ENCODE data around the gene COPS6.

Gene COPS6

DNA sequence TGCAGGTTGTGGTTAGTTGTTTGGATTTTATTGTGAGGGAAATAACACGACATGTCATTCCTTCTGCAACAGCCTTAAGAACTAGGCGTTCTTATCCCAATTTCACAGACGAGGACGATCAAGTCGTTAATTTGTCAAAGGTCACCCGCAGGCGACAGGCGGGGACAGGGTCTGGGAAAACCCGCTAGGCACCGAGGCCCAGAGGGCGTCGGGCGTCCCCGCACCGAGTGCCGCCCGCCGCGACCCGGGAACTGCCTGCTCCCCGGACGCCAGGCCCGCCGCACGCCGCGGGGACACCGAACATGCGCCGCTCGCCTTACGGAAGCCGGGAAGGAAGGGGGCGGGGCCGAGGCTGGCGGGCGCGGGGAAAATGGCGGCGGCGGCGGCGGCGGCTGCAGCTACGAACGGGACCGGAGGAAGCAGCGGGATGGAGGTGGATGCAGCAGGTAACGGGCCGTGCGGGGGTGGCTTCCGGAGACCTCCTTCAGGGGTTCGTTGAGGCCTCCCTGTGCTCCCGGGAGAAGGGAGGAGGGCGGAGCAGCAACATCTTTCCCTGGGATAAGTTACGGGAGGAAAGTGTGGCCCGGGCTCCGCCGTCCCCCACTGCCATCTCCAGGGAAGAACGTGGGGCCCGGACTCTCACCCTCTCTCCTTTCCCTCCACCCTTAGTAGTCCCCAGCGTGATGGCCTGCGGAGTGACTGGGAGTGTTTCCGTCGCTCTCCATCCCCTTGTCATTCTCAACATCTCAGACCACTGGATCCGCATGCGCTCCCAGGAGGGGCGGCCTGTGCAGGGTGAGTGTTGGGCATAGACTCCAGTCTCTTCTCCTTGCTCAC is at the start of gene COPS6:
Gene COPS6, plus strand, starts transcription at position 349 of the 837 bp plus-strand sequence. Its CDS starts 22 bp downstream, at position 371.
- in situ Hi-C loops (cut with MboI; ENCODE audit: low sequenced_read_pairs), result no loop called here

GRCh38 chr7:100040575-100040974 is 48.2 kb upstream of the COPS6 start:
- in situ Hi-C loops (cut with MboI; ENCODE audit: low sequenced_read_pairs), result no loop called here

DNA sequence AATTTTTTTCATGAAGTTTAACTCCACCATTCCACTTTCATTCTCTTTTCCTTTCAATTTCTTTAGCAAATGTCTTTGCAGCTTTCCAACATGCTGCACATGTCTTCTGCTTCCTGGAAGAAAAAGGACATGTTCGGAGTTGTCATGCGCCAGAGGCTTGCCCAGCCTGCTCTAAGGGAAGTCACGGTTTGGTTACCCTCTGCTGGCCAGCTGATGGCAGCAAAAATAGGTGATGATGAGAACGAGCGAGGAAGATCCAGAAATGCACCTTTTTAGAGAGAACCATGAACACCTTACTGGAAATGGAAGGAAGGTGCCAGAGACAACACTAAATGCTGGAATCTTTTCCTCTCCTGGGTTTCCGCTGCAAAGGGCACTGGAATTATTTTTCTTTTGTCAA is 44.1 kb upstream of the COPS6 start:
- in situ Hi-C loops (cut with MboI; ENCODE audit: low sequenced_read_pairs), result no loop called here

DNA sequence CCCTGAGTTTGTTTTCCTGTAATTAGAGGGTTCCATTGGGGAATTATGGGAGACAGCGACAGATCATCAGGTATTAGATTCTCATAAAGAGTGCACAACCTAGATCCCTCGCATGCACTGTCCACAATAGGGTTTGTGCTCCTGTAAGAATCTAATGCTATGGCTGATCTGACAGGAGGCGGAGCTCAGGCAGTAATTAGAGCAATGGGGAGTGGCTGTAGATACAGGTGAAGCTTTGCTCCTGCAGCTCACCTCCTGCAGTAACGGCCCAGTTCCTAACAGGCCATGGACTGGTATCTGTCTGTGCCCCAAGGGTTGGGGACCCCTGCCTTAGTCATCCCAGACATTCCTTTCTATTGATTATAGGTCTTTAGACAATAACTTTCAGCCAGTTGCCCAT is 40.1 kb upstream of the COPS6 start:
- in situ Hi-C loops (cut with MboI; ENCODE audit: low sequenced_read_pairs), result no loop called here

DNA sequence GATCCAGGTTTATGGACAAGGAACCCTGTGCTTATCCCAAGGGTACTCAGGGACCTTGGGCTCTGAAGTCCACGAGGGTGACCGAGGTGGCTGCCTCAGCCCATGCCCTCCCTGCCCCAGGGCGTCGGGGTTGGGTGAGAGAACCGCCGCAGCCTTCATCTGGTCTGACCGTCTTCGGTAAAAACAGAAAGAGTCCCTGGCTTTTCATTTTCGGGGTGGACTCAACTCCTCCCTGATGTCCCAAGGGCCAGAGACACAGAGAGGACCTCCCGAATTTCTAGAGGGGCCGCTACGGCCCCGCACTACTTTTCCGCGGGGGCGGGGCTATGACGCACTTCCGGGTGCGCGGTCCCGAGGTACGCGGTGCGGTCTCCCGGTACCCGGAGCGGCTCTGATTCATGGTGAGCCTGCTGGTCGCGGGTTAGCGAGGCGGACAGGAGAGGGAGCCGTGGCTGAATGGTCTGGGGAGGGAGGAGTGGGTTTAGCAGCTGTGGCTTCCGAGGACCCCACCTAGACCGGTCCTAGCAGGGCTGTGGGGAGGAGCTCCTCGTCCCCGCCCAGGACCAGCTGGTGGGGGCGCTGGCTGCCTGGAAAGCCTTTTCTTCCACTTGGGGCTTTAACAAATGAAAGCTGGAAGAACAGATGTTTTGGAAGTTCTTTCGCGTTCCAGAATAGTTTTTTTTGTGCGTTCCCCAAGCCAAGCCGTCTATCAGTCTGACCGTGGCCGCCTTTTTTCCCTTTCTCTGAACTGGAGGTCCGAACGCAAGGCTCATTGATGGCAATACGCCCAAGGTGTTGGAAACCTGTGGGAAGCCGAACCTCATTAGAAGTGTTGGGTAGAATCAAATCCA is 39.1 kb upstream of the COPS6 start, which contains the start of gene ZSCAN21:
Gene ZSCAN21, plus strand, starts transcription at position 334 of the 851 bp plus-strand sequence. CDS start 7,233 bp downstream, outside the sequence.
- in situ Hi-C loops (cut with MboI; ENCODE audit: low sequenced_read_pairs), result no loop called here

DNA sequence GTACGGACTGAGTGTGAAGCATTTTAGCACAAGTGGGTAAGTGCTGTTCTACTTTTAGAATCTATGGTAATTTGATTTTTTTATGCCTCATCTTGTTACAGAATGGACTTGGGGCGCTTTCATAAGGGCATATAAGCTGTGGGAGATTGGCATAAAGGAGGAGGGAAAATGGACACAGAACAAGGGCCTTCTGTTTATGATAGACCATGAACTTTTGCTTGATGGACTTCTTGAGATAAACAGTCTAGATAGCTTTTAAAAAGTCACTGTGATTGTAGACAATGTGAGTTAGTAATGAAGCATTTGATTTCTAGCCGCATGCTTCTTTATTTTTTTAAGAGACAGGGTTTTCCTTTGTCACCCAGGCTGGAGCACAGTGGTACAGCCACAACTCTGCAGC is 37.2 kb upstream of the COPS6 start:
- in situ Hi-C loops (cut with MboI; ENCODE audit: low sequenced_read_pairs), result no loop called here

DNA sequence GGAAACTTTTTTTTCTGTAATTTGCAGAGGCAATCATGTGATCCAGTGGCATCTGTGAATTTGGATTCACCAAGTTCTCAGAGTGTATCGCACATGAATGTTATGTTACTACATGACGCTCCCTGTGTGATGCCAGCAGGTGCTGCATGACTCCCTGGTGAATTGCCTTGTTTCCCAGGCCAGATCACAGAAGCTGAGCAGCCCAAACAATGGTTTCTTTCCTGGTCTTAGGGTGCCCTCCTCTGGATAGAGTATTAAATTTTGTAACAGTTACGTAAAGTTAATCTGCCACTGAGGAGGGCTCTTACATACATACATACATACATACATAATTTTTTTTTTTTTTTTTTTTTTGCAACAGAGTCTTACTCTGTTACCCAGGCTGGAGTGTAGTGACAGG is 35.6 kb upstream of the COPS6 start:
- in situ Hi-C loops (cut with MboI; ENCODE audit: low sequenced_read_pairs), result no loop called here

- in situ Hi-C loops (cut with MboI; ENCODE audit: low sequenced_read_pairs), result no loop called here
Measured at GRCh38 chr7:100057006-100057405, 31.8 kb upstream of the COPS6 start.

GRCh38 chr7:100059251-100059739 is 29.5 kb upstream of the COPS6 start:
- in situ Hi-C loops (cut with MboI; ENCODE audit: low sequenced_read_pairs), result no loop called here

DNA sequence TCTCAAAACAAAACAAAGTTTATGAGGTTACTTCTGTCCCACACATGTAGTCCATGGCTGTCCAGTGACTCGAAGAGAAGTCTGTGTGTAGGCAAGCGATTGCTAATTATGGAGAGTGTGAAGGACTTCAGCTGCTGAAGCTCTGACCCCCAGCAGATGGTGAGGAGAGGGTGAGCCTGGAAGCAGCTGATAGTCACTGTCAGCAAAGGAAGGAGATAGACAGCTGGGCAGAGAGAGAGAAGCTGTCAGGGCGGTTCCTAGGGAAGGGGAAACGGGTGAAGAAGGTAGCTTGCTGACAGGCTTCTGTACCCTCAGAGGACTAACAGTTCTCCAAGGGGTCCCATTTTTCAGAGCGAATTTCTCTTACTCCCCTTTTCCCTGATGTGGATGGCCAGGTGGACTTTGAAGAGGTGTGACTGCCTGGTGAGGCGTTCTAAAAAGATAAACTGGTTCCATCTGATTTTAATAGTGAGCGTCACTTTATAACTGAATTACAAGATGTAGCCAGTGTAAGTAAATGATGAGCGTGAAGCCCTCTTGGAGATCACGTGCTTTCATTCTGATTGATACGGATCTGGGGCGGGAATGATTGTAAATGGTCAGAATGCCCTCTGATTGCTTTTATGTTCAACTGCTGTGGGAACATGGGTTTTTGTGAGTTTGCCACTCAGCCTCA is 27.1 kb upstream of the COPS6 start:
- in situ Hi-C loops (cut with MboI; ENCODE audit: low sequenced_read_pairs), result no loop called here

GRCh38 chr7:100063376-100063775 is 25.4 kb upstream of the COPS6 start:
- in situ Hi-C loops (cut with MboI; ENCODE audit: low sequenced_read_pairs), result no loop called here

- in situ Hi-C loops (cut with MboI; ENCODE audit: low sequenced_read_pairs), result no loop called here
Measured at GRCh38 chr7:100064162-100064561, 24.6 kb upstream of the COPS6 start.

DNA sequence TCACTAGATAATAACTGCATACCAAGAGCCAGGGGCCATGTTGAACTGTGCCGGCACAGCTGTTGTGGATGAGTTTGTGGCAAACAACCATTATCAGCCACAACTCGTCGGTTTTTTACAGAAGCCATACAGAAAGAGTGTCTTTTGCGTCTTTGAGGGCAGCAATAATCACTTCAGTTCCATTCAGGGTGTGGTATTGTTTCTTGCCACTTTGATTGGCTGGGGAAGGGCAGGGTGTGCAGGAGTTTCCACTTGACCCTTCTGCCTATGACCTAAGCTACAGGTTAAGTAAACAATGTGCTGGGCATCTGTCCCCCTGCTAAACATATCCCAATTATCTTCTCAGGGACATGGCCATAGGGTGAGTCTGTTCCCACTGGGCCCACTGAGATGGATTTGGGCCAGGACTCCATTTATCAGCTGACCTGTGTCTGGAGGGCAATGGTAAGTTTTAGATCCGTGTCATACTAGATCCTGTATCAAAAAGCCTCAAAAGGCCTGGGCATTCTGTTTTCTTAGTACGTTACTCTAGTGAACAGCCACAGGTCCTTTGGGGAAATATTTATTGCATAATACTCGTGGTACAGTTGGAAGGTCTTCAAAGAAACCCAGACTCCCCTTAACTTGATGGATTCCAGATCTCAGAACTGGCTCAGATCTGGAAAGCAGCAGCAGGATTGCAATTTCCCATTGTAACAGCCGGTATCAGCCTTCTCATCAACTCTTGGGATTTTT is 23.1 kb upstream of the COPS6 start:
- in situ Hi-C loops (cut with MboI; ENCODE audit: low sequenced_read_pairs), result no loop called here

GRCh38 chr7:100066953-100067352 is 21.8 kb upstream of the COPS6 start:
- in situ Hi-C loops (cut with MboI; ENCODE audit: low sequenced_read_pairs), result no loop called here

- in situ Hi-C loops (cut with MboI; ENCODE audit: low sequenced_read_pairs), result no loop called here
Measured at GRCh38 chr7:100069991-100070390, 18.8 kb upstream of the COPS6 start.

GRCh38 chr7:100071018-100071723 is 17.6 kb upstream of the COPS6 start:
- in situ Hi-C loops (cut with MboI; ENCODE audit: low sequenced_read_pairs), result no loop called here

- in situ Hi-C loops (cut with MboI; ENCODE audit: low sequenced_read_pairs), result no loop called here
Measured at GRCh38 chr7:100072462-100072861, 16.3 kb upstream of the COPS6 start.

DNA sequence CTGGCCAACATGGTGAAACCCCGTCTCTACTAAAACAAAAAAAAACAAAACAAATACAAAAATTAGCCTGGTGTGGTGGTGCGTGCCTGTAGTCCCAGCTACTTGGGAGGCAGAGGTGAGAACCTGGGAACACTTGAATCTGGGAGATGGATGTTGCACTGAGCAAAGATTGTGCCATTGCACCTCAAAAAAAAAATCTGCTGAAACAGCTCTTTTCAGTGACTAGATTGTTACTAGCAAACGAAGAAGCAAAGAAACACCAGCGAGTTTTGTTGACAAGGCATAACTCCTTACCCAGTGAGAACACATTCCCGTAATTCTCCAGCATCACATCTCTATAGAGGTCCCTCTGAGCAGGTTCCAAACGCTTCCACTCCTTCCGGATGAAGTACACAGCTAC is 13.9 kb upstream of the COPS6 start:
- in situ Hi-C loops (cut with MboI; ENCODE audit: low sequenced_read_pairs), result no loop called here

- in situ Hi-C loops (cut with MboI; ENCODE audit: low sequenced_read_pairs), result no loop called here
Measured at GRCh38 chr7:100075418-100075817, 13.4 kb upstream of the COPS6 start.

DNA sequence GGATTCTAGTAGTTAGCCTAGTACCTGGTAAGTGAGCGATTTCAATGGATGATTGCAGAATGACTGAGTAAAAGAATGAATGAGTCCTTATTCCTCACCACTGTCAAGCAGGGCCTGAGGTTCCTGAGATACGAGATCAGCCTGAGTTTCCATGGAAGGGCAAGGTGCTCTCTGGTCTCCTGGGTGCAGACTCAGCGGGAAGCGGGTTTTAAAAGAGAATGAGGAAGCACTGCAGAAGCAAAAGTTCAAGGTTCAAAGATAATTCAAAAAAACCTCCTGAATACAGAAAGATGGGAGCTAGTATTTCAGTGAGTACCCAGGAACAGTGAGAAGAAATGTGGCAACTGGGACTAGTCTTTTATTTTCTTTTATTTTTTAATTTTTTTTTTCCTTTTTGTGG is 11.6 kb upstream of the COPS6 start:
- in situ Hi-C loops (cut with MboI; ENCODE audit: low sequenced_read_pairs), result no loop called here
